ENCODE data around the gene DCD. TPM values are rescaled to one million over a fixed set of nuclear protein-coding genes. Genes with fewer than 3 reads are reported as not detected.
"Not testable (repeated sequence)": the region's sequence is repeated elsewhere in the genome, so short reads cannot be mapped to it uniquely, and the experiment has no call there.

The DCD gene, protein sequence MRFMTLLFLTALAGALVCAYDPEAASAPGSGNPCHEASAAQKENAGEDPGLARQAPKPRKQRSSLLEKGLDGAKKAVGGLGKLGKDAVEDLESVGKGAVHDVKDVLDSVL
- polyA plus RNA-seq (ENCODE audit: insufficient read length in 3 of 3): not detected

DNA sequence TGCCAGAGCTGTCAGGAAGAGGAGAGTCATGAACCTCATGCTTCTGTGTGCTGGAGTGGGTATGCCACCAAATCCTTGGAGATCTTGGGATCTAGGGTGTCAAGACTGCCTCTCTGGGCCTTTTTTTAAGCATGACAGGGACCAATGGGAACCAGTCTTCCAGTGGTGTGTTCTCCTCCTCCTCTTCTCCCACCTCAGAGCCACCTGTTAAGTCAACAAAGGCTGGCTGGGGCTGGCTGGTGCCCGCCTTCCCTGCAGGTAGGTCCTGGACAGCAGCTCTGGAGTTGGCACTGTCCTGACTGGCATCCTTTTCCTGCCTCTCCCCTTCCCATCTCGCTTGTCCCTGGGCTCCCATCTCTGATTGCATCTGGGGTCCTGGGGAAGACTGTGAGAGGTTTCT lies at the start of gene DCD:
Gene DCD, minus strand, starts transcription at position 101 of the 400 bp plus-strand sequence. Its CDS starts 62 bp downstream, at position 39.
- no peak for DNase-seq (ENCODE audit: low read depth in 3 of 3, low spot score in 2 of 3)

DNA sequence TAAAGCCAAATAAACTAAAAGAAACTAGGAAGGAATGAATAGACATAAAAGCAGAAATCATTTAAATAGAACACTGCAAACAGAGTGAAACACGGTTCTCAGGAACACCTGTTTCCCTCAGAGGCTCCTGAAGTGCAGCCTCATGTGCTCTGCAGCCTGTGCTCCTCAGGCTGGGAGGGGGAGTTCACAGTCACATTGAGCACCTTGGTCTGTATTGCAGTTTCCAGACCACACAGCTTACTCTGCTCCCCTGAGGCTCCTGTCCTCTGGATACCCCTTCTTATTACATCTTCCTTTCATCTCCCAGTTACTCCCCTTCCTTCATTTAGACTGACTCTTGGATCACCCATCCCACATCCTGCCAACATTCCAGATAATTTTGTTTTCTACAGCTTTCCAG lies 49.7 kb upstream of the DCD start:
- no peak for DNase-seq (ENCODE audit: low read depth in 3 of 3, low spot score in 2 of 3)

DNA sequence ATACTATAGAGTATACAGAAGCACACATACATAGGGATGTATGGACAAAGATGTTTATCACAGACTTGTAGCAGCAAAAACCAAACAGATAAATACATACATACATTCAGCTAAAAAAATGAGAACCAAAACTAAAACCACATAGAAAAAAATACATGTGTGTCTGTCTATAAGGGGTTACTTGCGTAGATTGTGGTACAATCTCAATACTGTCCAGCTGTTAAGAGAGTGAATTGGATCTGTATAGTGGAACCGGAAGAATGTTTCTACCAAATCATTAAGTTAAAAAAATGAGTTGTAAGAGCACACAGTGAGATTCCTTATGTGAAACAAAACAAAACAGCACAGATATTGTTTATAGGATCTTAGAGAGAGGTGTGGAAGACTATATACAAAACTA lies 44.2 kb upstream of the DCD start:
- DNase-seq (ENCODE audit: low read depth in 3 of 3, low spot score in 2 of 3): no peak

DNA sequence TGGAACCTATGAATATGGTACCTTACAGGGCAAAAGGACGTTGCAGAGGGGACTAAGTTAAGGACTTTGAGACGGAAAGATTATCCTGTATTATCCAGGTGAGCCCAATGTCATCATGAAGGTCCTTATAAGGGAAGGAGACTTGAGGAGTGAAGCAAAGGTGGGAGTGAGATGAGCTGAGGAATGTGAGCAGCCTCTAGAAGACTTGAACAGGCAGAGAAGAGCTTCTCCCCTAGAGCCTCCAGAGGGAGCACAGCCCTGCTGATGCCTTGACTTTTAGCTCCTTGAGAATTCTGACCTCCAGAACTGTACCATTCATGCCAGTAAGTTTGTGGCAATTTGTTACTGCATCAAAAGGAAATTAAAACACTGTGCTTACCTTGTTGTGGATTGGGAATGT lies 41.8 kb upstream of the DCD start:
- DNase-seq (ENCODE audit: low read depth in 3 of 3, low spot score in 2 of 3): no peak

DNA sequence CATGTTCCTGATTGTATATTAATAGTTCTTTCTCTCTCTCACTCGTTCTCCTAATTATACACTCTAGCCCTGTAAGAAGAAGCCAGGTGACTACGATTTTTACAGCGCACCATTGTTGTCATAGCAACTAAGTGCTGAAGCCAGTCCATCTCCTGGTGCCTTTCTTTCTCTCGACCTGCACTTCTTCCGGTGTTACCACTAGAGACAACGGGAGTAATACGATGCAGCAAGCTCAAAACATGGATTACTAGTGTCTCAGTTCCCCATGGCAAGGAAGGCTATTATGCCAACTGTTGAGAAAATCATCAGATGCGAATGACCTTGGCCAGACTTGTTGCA lies 40.8 kb upstream of the DCD start:
- no peak for DNase-seq (ENCODE audit: low read depth in 3 of 3, low spot score in 2 of 3)

DNA sequence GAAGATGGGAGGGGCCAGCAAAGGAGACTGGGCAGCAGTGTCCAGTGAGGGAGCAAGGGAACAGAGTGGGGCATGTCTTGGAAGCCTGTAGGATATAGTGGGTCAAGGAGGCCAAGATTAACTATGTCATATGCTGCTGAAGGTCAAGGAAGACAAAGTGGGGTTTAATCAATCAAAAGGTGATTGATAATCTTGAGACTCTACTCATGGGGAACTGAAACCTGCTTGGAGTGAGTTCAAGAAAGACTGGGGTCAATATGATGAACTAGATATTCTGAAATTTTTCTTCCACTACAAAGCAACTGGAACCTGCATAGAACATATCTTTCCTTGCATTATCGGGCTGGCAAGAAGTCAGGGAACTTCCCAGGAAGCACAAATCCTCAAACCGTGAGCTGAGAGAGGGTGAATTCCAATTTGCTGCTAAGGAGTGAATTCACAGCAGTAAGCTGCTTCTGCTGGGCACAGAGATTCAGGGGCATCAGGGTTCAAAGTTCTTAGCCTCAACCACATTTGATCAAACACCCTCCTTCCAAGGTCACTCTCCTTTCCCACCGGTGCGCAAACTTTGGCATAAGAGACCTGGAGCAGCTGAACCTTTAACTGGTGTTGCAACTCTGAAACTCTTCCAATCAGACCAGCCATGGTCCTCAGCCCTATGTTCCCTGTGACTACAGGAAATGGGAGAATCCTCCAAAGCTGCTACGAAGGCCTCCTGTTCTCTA lies 40.3 kb upstream of the DCD start:
- no peak for DNase-seq (ENCODE audit: low read depth in 3 of 3, low spot score in 2 of 3)

DNA sequence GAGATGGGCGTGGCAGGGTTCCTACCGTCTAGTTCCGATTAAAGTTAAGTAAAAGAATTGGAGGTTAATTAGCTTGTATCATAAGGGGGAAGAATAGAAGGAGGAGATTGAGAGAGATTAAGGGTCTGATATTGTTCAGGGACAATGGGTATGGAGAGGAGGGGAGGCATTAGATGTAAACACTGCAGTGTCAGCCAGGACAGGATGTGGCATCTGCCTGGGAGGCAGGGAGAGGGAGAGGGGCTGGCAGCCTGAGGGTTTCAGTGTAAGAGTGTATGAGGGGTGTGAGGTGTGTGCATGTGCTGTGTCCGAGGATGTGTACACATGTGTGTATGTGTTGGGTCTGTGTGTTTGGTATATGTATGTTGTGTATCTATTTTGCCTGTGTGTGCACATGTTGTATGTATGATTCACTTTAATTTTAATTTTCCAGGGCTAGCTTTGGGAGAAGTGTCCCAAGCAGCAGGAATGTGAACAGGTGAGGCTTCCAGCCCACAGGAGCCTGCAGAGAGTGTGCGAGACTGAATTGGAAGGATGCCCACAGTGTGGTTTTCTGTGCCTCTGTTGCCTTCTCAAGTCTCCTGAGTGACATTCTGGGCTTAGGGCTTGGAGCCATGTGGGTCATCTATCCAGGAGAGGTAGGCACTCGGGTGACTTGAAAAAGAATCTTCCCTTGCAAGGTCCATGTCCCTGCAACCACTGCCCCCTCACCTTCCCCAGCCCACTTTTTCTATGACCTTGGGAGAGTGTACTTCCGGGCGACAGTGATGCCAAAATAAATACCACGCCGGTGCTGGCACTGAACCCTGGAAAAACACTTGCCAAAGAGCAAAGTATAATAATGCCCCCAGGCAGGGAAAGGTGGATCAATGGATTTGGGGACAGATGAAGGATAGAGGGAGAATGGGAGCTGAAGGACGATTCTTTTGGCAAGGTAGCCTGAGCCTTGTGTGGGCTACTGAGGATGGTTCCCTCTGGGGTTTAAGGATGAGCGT lies 36.8 kb upstream of the DCD start:
- DNase-seq (ENCODE audit: low read depth in 3 of 3, low spot score in 2 of 3): no peak

DNA sequence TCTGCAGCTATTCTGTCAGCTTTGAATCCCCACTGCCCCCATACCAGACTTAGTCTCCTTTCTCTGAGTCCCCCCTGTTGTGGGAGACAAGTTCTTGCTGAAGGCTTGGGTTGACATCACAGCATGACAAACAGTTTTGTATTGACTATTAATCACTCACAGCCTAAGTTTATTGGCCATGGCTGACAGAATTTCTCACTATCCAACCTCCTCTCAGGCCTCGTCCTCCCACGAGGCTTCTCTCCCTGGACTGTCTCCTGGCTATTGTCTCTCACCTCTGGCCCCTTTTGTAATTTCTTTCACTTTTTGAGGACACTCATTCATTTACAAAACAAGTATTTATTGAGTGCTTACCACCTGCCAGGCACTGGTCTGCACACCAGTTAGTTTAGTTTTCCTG lies 35.2 kb upstream of the DCD start:
- no peak for DNase-seq (ENCODE audit: low read depth in 3 of 3, low spot score in 2 of 3)

DNA sequence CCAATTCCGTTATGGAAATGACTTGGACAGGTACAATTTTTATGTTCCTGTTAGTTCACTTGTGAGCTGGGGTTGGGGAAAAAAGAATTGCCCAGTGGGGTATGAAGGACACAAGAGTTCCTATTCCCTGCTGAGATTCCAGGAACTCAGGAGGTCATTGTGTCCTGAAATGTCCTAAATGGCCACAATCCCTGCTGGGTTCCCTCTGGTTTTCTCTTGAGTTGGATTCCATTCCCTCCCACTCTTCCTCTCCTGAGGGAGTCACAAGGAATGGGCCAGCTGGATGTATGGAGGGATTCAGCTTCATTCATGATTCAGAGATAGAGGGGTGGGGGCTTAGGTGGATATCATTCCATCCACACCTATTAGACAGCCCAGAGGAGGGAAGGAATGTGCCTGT lies 34.5 kb upstream of the DCD start:
- no peak for DNase-seq (ENCODE audit: low read depth in 3 of 3, low spot score in 2 of 3)

DNA sequence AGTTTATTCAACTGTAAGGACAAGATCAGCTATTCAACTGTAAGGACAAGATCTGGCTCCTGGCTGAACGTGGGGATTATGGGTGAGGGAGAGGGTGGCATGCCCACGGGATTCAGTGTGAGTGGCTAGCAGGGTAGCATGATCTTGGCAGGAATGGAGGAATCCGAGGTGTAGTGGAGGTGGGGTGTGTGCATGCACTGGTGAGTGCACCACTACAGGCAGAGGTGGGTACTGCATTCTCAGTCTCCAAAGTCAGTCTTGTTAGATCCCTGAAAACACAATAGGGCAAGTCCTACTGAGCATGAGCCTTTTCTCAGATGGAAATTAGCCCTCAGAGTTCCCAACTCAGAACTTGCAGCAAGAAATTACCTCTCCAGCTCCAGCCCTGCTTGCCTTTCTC lies 32.2 kb upstream of the DCD start:
- DNase-seq (ENCODE audit: low read depth in 3 of 3, low spot score in 2 of 3): no peak

DNA sequence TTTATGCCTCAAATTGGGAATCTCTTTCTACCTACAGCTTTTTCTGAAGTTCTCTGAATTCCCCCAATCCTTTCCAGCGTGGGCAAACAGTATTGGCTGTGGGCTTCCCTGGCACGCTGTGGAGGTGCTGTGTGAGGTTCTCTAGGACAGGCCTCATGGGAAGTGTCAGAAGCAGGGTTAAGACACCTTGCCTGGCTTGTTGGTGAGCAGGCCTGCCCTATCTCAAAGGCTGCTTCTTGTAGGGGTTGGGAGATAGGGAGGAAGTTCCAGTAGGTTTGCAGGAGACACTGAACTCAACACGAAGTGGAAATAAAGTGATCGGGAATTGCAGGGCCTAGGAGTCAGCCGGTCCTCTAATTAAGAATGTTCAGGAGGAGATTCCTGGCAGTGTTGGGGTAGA lies 30.0 kb upstream of the DCD start:
- DNase-seq (ENCODE audit: low read depth in 3 of 3, low spot score in 2 of 3): no peak

DNA sequence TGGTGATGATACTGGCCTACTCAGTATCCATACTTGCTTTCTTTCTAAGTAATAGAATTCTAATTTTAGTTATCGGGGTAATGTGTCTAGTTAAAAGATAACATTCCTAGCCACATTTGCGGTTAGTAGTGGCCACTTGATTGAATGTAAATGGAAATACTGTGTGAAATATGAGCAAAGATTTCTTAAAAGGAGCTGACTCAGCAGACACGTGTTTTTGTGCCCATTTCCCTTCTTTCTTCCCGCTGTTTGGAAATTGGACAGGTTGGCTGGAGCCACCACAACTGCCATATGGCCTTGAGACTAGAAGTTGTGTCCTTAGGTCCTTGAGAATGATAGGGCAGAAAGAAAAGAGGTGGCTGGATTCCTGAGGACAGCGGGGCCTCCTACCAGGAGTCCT lies 19.8 kb upstream of the DCD start:
- DNase-seq (ENCODE audit: low read depth in 3 of 3, low spot score in 2 of 3): no peak

DNA sequence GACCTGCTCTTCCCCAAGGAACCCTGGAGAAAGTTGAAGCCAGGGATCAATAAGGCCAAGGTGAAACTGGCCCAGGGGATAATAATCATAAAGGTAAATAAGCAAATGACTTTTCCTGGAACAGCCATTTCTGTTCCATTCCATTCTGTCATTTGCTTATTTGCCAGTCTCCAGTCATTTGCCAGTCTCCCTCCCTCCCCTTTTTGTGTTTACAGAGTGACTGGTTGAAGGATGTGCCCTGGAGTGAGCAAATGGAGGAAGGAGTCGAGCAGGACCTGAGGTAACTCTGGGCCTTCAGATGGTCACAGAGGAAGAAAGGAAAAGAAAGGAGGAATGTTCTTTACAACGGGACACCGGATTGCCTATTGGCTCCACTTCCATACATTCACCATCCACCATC lies 17.8 kb upstream of the DCD start:
- no peak for DNase-seq (ENCODE audit: low read depth in 3 of 3, low spot score in 2 of 3)

DNA sequence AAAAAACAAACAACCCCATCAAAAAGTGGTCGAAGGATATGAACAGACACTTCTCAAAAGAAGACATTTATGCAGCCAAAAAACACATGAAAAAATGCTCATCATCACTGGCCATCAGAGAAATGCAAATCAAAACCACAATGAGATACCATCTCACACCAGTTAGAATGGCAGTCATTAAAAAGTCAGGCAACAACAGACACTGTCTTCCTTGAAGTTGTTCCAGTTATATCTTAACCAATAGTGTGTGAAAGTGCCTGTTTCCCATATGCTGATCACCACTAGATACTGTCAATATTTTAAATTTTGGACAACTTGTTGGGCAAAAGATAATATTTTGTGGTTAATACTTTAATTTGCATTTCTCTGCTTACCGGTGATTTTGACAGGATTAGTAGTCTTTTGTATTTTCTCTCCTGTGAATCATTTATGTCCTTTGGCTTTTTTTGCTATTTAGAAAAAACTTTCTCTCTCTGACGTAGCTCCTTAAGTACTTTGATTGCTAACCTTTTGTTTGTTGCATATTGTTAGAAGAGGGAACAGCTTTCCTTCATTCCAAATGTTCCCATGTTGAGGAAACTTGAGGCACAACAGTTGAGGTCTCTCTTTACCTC lies 17.0 kb upstream of the DCD start:
- DNase-seq (ENCODE audit: low read depth in 3 of 3, low spot score in 2 of 3): not testable (repeated sequence)

DNA sequence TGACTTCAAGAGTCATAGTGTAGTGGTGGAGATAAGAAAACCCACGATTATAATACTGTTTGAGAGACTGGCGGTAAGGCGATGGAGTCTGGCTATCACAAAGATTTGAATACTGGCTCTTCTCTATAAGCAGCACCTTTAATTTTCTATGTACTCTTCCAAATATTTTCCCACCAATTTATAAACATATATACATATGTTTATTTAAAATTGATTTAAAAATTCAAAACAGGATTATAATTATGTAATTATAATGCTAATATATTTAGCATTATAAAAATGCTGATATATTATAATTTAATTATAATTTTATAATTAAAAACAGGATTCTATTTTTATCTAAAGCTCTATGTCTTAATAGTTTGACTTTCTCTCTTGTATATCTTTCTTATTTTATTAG lies 15.4 kb upstream of the DCD start:
- no peak for DNase-seq (ENCODE audit: low read depth in 3 of 3, low spot score in 2 of 3)

DNA sequence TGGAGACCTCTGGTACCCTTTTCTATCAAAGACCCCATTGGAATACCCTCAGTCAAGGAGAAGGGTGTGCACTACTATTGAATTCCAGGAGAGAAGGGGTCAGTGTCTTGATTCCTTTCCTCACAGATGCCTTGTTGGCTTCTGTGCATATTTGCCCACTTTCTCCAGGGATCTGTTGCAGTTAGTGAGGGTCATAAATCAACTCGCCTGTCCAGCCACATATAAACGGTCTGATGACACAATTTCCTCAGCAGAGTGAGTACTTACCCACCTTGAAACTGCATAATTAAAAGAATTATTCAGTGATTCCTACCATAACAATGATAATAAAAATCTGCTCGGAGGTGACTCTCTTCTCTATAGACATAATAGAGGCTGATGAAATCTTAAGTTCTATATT lies 13.9 kb upstream of the DCD start:
- DNase-seq (ENCODE audit: low read depth in 3 of 3, low spot score in 2 of 3): no peak

DNA sequence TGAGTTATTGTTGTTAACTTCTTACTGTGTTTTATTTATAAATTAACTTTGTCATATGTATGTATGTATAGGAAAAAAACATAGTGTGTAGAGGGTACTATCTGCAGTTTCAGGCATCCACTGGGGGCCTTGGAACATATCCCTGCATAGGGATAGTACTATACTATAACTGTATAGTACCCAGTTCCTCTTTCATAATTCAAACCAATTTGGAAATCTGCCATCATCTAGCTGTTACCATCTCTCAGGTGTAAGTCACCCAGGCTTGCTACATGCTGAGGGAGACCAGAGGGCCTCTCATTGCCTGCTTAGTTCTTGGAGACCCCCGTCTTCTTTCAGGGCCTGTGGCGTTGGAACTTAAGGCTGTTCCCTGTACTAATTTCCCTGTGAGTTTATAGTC lies 12.9 kb upstream of the DCD start:
- no peak for DNase-seq (ENCODE audit: low read depth in 3 of 3, low spot score in 2 of 3)

DNA sequence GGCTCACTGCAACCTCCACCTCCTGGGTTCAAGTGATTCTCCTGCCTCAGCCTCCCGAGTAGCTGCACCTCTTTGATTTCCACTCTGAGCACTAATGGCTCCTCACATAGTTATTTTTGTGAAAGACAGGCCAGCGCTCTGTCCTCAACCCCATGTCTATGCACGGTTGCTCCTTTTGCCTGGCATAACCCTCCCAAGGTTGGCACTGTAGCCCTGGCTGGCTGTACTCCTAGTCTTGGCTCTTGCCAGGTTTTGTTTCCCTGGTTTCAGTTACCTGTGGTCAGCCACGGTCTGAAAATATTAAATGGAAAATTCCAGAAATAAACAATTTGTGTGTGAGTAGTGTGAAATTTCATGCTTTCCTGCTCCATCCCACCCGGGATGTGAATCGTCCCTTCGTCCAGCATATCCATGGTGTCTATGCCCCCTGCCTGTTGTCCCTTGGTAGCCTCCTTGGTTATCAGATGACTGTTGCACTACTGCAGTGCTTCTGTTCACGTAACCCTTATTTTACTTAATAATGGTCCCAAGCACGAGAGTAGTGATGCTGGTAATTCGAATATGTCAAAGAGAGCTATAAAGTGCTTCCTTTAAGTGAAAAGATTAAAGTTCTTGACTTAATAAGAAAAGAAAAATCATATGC lies 12.3 kb upstream of the DCD start:
- no peak for DNase-seq (ENCODE audit: low read depth in 3 of 3, low spot score in 2 of 3)

DNA sequence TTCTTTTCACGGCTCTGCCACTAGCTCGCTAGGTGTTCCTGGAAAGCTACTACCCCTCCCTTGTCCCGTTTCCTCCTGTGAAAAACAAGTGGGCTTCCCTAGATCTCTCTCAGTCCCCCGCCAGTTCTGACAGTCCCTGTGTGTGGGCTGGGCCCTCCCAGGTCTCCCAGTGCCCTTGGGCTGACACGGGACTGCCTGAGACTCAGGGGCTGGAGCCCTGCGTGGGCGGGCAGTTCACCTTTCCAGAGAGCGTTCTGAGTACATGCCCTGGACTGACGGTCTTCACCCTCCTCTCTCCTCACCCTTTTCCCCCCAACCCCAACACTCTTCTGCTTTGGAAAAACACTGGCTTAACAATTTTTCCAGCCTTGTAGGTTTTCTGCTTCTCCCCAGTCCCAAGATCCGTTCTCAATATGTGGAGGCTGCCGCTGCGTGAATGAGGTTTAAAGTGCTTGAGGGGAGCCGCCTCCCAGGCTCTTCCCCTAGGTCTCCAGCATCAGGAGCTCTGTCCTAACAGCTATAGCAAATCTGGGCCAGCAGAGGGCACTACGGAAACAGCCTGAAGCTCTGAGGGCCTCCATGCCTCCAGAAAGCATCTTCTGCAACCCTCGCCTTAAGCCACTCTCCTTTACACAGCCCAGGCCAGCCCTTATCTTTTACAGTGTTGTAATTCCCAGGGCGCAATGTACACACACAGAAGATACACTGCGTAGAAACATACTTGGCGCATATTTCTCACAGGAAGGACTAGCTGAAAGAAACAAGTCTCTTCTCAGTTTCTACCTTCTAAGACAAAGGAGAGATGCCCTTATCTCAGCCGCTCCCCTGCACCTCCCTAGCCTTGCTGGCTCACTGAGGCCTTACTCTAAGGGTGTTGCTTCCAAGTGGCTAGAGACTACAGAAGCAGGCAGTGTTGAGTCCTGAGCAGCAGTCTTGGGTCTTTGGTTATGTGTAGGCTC lies 10.4 kb upstream of the DCD start:
- DNase-seq (ENCODE audit: low read depth in 3 of 3, low spot score in 2 of 3): no peak

DNA sequence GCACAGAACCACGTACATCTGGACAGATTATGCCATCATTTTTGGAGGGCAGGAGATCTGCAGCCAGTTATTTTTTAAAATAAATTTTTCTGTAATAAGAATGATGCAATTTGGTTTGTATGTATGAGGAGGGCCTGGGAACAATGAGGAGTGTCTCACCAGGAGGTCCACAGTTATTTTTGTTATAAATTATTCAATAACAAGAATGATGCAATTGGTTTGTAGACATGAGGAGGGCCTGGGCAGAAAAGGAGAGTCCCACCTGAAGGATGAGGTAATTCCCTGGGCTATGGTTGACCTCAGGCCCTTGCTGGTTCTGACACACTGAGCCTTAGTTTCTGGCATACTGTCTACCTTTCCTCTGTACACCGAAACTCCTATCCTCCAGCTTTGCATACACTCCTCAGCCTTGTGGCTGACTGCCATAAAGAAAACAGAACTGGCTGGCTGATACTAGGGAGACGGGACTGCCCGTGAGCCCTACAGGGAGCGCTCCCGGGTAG lies 9.0 kb upstream of the DCD start:
- DNase-seq (ENCODE audit: low read depth in 3 of 3, low spot score in 2 of 3): no peak
